Fibroblast of lung (primary cell): ENCODE data around the gene SEC14L6. TPM values are rescaled to one million over a fixed set of nuclear protein-coding genes. Genes with fewer than 3 reads are reported as not detected.

Experiments used
- DNase-seq, 2 donors: peaks; one replicate each; pipeline versions ENCODE4 v3.0.0 to v3.0.0-alpha.2; 2010; ENCODE audit warnings: low read depth in 2 of 2
- H2AFZ ChIP-seq: 2 replicates; pipeline ENCODE4 v1.5.1; 2012; ENCODE audit warnings: low read length, control low read depth, inconsistent platforms
- H3K27ac ChIP-seq: 2 replicates; pipeline ENCODE4 v1.5.1; 2011; ENCODE audit warnings: low read length, control low read depth; ENCODE audit not compliant: insufficient read depth
- H3K27me3 ChIP-seq: 2 replicates; pipeline ENCODE4 v1.5.1; 2011; ENCODE audit warnings: mild to moderate bottlenecking, low read length; ENCODE audit not compliant: control insufficient read depth, insufficient read depth
- H3K36me3 ChIP-seq: 2 replicates; pipeline ENCODE4 v1.5.1; 2011; ENCODE audit warnings: low read length; ENCODE audit not compliant: control insufficient read depth, insufficient read depth
- H3K4me1 ChIP-seq: 2 replicates; pipeline ENCODE4 v1.5.1; 2011; ENCODE audit warnings: low read length; ENCODE audit not compliant: control insufficient read depth, insufficient read depth; ENCODE audit errors: extremely low read depth
- H3K4me2 ChIP-seq: 2 replicates; pipeline ENCODE4 v1.5.1; 2011; ENCODE audit warnings: low read length, control low read depth; ENCODE audit not compliant: insufficient read depth; ENCODE audit errors: extremely low read depth
- H3K4me3 ChIP-seq, 4 experiments: fragments of 200-600 bp in 1 of 4; sonication (generic) in 1 of 4; replicated peaks in 1 of 4; 2 replicates each; pipeline ENCODE4 v1.5.1; 2011 to 2016; ENCODE audit warnings: low read length in 4 of 4, low read depth in 3 of 4, mild to moderate bottlenecking in 3 of 4, control low read depth in 2 of 4, inconsistent platforms in 1 of 4, mixed read lengths in 1 of 4; ENCODE audit not compliant: insufficient read depth in 1 of 4; ENCODE audit errors: control extremely low read depth in 1 of 4
- H3K79me2 ChIP-seq: 2 replicates; pipeline ENCODE4 v1.5.1; 2012; ENCODE audit warnings: mild to moderate bottlenecking, low read length, inconsistent platforms; ENCODE audit not compliant: control insufficient read depth, insufficient read depth
- H3K9ac ChIP-seq: 2 replicates; pipeline ENCODE4 v1.5.1; 2011; ENCODE audit warnings: mild to moderate bottlenecking, low read length, control low read depth; ENCODE audit not compliant: insufficient read depth
- H3K9me3 ChIP-seq: 2 replicates; pipeline ENCODE4 v1.5.1; 2012; ENCODE audit warnings: low read depth, low read length; ENCODE audit not compliant: control insufficient read depth, insufficient read depth
- H4K20me1 ChIP-seq: 2 replicates; pipeline ENCODE4 v1.5.1; 2011; ENCODE audit warnings: low read length; ENCODE audit not compliant: control insufficient read depth, insufficient read depth; ENCODE audit errors: extremely low read depth
- CTCF ChIP-seq, 2 donors: IDR thresholded peaks in 1 of 2; conservative IDR thresholded peaks in 1 of 2; 1 replicate in 1 of 2; 2 replicates in 1 of 2; pipeline ENCODE4 v1.5.1; 2011 to 2012; ENCODE audit warnings: low read length in 2 of 2, control low read depth in 1 of 2, inconsistent platforms in 1 of 2, low read depth in 1 of 2, mild to moderate bottlenecking in 1 of 2
- EZH2 ChIP-seq: IDR thresholded peaks from 2 replicates; pipeline ENCODE4 v1.5.1; 2012; ENCODE audit warnings: low read length, control low read depth, mild to moderate bottlenecking; ENCODE audit errors: missing control alignments
- polyA plus RNA-seq, 2 donors: library from polyadenylated mRNA; depleted of rRNA in 1 of 2; stranded (reverse) in 1 of 2; unstranded in 1 of 2; fragments of >200 nt; gene quantifications; 2 replicates each; pipeline ENCODE4 v1.2.1, GENCODE V29; 2011 to 2012; ENCODE audit warnings: missing spikeins in 1 of 2
- total RNA-seq: library from RNA; depleted of rRNA; stranded (reverse); fragments of >200 nt; gene quantifications from 2 replicates; pipeline ENCODE4 v1.2.1, GENCODE V29; 2014

SEC14L6 gene
- total and polyA plus RNA-seq, 2 donors (not counting 1 experiment from before 2014, with no cell fraction given) = 0.12 to 0.66 TPM

GRCh38 chr22:30523646-30524489 is 22.7 kb downstream of the SEC14L6 start:
- no peaks in the 10 kb centered on the region for H4K20me1 ChIP-seq
- no peak for DNase-seq
- no peak overlapping the region for H3K9ac ChIP-seq
- H3K9me3 ChIP-seq = no peaks in the 10 kb centered on the region
- H3K4me1 ChIP-seq = no peaks in the 10 kb centered on the region
- peaks cover 2% of the 10 kb centered on the region for H3K27me3 ChIP-seq
- no peak overlapping the region for H2AFZ ChIP-seq
- no peaks in the 10 kb centered on the region for H3K79me2 ChIP-seq
- H3K4me2 ChIP-seq = no peak overlapping the region
- H3K36me3 ChIP-seq = no peaks in the 10 kb centered on the region
- H3K4me3 ChIP-seq = no peak overlapping the region
- no peak overlapping the region for H3K27ac ChIP-seq
- no peak for TF ChIP-seq EZH2
- TF ChIP-seq CTCF (conservative IDR thresholded peaks at IDR 0.05 in 1 of 2, IDR thresholded peaks at IDR 0.05 in 1 of 2; ENCODE audit: low read depth in 1 of 2, low read length in 2 of 2) = no peak

GRCh38 chr22:30521368-30522156 is 25.0 kb downstream of the SEC14L6 start:
- H3K79me2 ChIP-seq = no peaks in the 10 kb centered on the region
- H3K27ac ChIP-seq = no peak overlapping the region
- no peak overlapping the region for H2AFZ ChIP-seq
- H3K27me3 ChIP-seq = peaks cover 4% of the 10 kb centered on the region
- no peaks in the 10 kb centered on the region for H3K36me3 ChIP-seq
- H4K20me1 ChIP-seq = no peaks in the 10 kb centered on the region
- H3K9ac ChIP-seq = no peak overlapping the region
- no peaks in the 10 kb centered on the region for H3K9me3 ChIP-seq
- no peaks in the 10 kb centered on the region for H3K4me1 ChIP-seq
- TF ChIP-seq EZH2 = no peak
- no peak for TF ChIP-seq CTCF (conservative IDR thresholded peaks at IDR 0.05 in 1 of 2, IDR thresholded peaks at IDR 0.05 in 1 of 2; ENCODE audit: low read depth in 1 of 2, low read length in 2 of 2)
- H3K4me2 ChIP-seq = no peak overlapping the region
- no peak overlapping the region for H3K4me3 ChIP-seq
- no peak for DNase-seq

- Histone ChIP-seq H3K4me2 (no peak overlapping the region), H2AFZ (no peak overlapping the region), H3K27ac (no peak overlapping the region), H3K4me1 (no peaks in the 10 kb centered on the region), H4K20me1 (no peaks in the 10 kb centered on the region), H3K79me2 (no peaks in the 10 kb centered on the region), H3K27me3 (peaks cover 4% of the 10 kb centered on the region), H3K4me3 (no peak overlapping the region), H3K9me3 (no peaks in the 10 kb centered on the region), H3K9ac (no peak overlapping the region), H3K36me3 (no peaks in the 10 kb centered on the region)
- TF ChIP-seq CTCF (conservative IDR thresholded peaks at IDR 0.05 in 1 of 2, IDR thresholded peaks at IDR 0.05 in 1 of 2; ENCODE audit: low read depth in 1 of 2, low read length in 2 of 2) = no peak
- no peak for TF ChIP-seq EZH2
- DNase-seq = no peak
These were observed 26.6 kb downstream of the SEC14L6 start for GRCh38 chr22:30519842-30520425.
